Fibroblast of the aortic adventitia (primary cell): ENCODE results near the gene GTF2E1. TPM values are rescaled to one million over a fixed set of nuclear protein-coding genes. Genes with fewer than 3 reads are reported as not detected.
"Not testable (repeated sequence)": the region's sequence is repeated elsewhere in the genome, so short reads cannot be mapped to it uniquely, and the experiment has no call there.

Experiments used
- DNase-seq: peaks from one replicate; pipeline ENCODE4 v3.0.0-alpha.2; 2010; ENCODE audit warnings: low read depth
- H3K4me3 ChIP-seq: 2 replicates; pipeline ENCODE4 v1.5.1; 2011; ENCODE audit warnings: low read depth, mild to moderate bottlenecking, control low read depth, low read length, moderate library complexity
- total RNA-seq: library from RNA; depleted of rRNA; stranded (reverse); fragments of >200 nt; gene quantifications from 2 replicates; pipeline ENCODE4 v1.2.3, GENCODE V29; 2012; ENCODE audit warnings: low replicate concordance
- TF ChIP-seq, protein P1 (sequence below): IDR thresholded peaks from 2 replicates; pipeline ENCODE4 v1.5.1; 2011; ENCODE audit warnings: mild to moderate bottlenecking, low read length, control low read depth, inconsistent platforms; ENCODE audit not compliant: insufficient read depth

The GTF2E1 gene
- total RNA-seq, 1 donor: 15.5 TPM

DNA sequence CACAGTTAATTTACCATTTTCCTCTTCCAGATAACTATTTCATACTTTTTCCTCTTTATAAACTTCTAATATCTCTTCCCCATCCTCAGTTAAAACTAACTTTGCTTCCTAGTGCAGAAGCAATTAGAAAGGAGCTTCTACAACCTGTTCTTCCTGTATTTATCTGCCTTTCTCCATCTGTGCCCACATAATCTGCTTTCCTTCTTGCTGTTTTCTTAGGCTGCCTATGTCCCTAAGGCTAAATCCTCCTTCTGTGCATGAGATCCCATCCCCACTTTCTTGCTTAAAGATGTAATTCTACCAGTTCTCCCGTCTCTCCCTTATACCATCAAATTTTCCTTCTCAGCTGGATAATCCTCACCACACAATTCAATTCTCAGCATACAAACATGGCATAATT is 32.2 kb upstream of the GTF2E1 start:
- no peak for DNase-seq

DNA sequence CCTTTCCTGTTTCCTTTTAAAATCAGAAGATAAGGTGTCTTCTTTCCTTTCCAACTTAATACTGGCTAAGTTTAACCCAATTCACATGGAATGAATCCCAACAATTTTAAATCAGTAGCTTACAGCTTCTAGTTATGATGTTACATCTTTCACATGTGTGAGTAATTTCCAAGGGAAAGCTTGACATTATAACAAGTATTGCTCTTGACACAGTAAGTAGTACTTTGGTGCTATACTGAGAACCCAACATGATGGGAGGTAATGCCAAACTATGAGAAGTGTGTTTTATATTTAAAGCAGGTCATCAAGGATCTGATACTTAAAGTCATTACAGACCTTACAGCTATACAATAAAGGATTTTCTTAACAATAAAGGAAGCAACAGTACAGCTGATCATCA is 29.3 kb upstream of the GTF2E1 start:
- H3K4me3 ChIP-seq: no peak overlapping the region
- TF ChIP-seq, protein P1, sequence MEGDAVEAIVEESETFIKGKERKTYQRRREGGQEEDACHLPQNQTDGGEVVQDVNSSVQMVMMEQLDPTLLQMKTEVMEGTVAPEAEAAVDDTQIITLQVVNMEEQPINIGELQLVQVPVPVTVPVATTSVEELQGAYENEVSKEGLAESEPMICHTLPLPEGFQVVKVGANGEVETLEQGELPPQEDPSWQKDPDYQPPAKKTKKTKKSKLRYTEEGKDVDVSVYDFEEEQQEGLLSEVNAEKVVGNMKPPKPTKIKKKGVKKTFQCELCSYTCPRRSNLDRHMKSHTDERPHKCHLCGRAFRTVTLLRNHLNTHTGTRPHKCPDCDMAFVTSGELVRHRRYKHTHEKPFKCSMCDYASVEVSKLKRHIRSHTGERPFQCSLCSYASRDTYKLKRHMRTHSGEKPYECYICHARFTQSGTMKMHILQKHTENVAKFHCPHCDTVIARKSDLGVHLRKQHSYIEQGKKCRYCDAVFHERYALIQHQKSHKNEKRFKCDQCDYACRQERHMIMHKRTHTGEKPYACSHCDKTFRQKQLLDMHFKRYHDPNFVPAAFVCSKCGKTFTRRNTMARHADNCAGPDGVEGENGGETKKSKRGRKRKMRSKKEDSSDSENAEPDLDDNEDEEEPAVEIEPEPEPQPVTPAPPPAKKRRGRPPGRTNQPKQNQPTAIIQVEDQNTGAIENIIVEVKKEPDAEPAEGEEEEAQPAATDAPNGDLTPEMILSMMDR: no peak
- DNase-seq: no peak

More for the DNA sequence above, 32.2 kb upstream of the GTF2E1 start:
- no peak overlapping the region for H3K4me3 ChIP-seq
- TF ChIP-seq, protein P1: no peak

DNA sequence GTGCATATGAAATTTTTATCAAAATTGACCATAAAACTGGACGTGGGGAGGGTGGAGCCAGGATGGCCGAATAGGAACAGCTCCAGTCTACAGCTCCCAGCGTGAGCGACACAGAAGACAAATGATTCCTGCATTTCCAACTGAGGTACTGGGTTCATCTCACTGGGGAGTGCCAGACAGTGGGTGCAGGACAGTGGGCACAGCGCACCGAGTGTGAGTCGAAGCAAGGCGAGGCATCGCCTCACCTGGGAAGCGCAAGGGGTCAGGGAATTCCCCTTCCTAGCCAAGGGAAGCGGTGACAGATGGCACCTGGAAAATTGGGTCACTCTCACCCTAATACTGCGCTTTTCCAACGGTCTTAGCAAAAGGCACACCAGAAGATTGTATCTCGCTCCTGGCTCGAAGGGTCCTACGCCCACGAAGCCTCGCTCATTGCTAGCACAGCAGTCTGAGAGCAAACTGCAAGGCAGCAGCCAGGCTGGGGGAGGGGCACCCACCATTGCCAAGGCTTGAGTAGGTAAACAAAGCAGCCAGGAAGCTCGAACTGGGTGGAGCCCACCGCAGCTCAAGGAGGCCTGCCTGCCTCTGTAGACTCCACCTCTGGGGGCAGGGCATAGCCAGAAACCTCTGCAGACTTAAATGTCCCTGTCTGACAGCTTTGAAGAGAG is 23.2 kb upstream of the GTF2E1 start:
- not testable (repeated sequence) for DNase-seq
- peak overlapping the region; percentile 17 for H3K4me3 ChIP-seq

DNA sequence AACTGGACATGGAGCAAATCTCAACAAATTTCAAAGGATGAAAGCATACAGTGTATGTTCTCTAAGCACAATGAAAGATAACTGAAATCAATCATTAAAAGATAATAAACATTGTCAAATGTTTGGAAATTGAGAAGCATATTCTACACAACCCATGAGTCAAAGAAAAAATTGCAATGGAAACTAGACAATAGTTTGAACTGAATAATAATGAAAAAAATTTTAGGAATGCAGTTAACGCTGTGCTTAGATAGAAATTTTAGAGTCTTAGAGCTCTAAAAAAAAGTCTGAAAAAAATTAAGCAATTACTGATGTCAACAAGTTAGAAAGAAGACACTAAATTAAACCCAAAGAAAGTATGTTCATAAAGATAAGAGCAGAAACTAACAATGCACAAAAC is 15.8 kb upstream of the GTF2E1 start:
- H3K4me3 ChIP-seq: no peak overlapping the region
- TF ChIP-seq, protein P1: no peak
- peak; percentile 16 for DNase-seq

DNA sequence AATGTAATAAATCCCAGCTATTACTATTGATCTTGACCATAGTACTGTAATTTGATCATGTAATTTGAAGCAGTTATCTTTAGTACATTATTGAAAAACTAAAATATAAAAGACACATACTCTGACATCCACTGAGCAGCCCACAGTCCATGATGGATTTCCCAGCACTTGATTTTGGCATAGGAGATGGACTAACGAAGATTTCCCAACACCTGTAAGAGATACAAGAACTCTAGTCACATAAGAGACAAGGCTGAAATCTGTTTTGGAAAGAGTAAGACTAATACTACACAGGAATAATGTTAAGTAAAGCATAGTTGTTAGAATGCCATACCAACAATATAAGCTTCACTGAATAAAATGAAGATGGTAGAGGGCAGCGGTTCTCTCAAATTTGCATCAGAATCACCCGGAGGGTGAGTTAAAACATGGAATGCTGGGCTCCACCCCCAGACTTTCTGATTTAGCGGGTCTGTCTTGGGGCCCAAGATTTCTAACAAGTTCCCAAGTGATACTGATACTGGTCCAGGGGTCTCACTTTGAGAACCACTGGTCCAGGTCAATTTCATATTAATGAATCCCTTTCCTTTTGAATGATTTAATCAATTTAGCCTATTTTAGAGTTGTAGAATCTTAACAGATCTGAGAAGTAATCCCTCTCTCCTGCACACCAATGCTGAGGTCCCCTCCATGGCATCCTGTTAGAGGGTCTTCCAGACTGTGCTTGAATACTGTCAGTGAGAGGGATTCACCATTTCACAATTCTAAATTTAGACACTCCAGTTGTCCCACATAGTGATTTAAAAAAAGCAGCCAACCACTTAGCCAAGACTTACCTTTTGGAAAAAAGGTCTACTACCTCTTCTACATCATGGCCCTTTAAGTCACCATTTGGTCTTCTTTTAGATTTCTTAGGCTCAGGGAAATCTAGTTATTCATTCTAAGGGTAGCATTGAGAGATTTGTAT is 11.7 kb upstream of the GTF2E1 start:
- no peak overlapping the region for H3K4me3 ChIP-seq
- TF ChIP-seq, protein P1: no peak
- no peak for DNase-seq

DNA sequence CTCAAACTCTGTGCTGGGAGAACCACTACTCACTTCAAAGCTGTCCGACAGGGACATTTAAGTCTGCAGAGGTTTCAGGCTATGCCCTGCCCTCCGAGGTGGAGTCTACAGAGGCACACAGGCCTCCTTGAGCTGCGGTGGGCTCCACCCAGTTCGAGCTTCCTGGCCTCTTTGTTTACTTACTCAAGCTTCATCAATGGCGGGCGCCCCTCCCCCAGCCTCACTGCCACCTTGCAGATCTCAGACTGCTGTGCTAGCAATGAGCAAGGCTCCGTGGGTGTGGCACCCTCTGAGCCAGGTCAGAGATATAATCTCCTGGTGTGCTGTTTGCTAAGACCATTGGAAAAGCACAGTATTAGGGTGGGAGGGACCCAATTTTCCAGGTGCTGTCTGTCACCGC is 4.5 kb upstream of the GTF2E1 start:
- DNase-seq: not testable (repeated sequence)

DNA sequence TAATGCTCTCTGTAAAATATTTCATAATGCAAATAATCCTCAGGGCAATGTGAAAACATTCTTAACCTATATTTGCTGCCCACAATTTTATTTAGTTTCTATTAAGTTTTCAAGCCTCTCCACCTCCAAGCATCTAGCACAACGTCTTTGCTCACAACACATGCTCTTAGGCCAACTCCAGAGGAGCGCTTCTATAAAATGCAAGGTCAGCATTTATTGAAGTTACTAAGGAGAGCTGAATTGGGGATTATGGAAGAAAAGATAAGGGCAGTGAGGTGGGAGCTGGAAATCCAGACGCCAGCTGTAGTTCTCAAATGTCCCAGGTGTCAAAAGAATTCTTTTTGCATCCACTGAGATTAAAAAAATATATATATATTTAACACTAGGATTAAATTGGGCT is 1.2 kb upstream of the GTF2E1 start:
- TF ChIP-seq, protein P1: no peak
- H3K4me3 ChIP-seq: no peak overlapping the region

More for the DNA sequence above, 4.5 kb upstream of the GTF2E1 start:
- H3K4me3 ChIP-seq: not testable (repeated sequence)

DNA sequence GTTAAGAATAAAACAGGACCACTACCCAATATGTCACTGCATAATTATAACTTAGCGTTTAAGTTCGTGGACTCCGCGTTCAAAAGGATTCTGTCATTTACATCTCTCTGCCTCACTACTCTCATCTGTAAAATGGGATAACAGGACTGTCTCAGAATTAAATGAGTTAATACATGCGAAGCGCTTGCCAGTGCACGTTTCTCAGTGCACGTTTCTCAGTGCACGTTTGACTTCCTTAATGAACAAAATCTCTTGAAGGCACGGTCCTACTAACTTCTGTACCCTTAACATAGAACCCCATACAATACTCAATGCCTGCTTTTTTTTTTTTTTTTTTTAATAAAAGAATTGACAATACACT is 727 bp upstream of the GTF2E1 start:
- TF ChIP-seq, protein P1: no peak
- DNase-seq: peak; percentile 52

More for the DNA sequence above, 1.2 kb upstream of the GTF2E1 start:
- no peak for DNase-seq

More for the DNA sequence above, 727 bp upstream of the GTF2E1 start:
- peak overlapping the region; percentile 100 for H3K4me3 ChIP-seq
